RWPE1 (cell line): Measurements from ENCODE around the gene AP3D1.
"Not testable (repeated sequence)": the region's sequence is repeated elsewhere in the genome, so short reads cannot be mapped to it uniquely, and the experiment has no call there.

Source experiments
- CTCF ChIA-PET: fragments of 350-600 bp; sonication (Branson Sonifier 250); formaldehyde crosslinking; extraction: SDS; loops from one replicate; lab custom pipeline; 2021; lab: Yijun Ruan, JAX
- POLR2A ChIA-PET: fragments of 400-600 bp; formaldehyde crosslinking; extraction: SDS; loops from one replicate; lab custom pipeline; 2020; ENCODE audit warnings: antibody characterized with exemption; ENCODE audit not compliant: low non-redundant PET; lab: Yijun Ruan, JAX
- DNase-seq: peaks from one replicate; pipeline ENCODE4 v3.0.0; 2012; ENCODE audit warnings: low spot score
- H3K27ac ChIP-seq: fragments of 450-650 bp; 2 replicates; pipeline ENCODE4 v1.5.1; 2017
- CTCF ChIP-seq: fragments of 450-650 bp; conservative IDR thresholded peaks from 2 replicates; pipeline ENCODE4 v1.5.1; 2017; ENCODE audit warnings: low read depth, mild to moderate bottlenecking

The AP3D1 gene

GRCh38 chr19:2151339-2152229 is at the start of gene AP3D1:
Gene AP3D1, minus strand, starts transcription at chr19:2151566. Its CDS starts 232 bp downstream, at chr19:2151334.
- no peak for TF ChIP-seq CTCF
- CTCF ChIA-PET = interaction anchor here (0.7 kb wide), 1 partner anchor 102 kb away, joined by 5 read pairs; no protein-coding TSS in a partner anchor
- DNase-seq = peak; percentile 99
- peak within 1 kb of the TSS; percentile 82 for H3K27ac ChIP-seq
- POLR2A ChIA-PET = no interaction called here

- POLR2A ChIA-PET, DNase-seq, CTCF ChIA-PET, H3K27ac ChIP-seq: not testable (repeated sequence)
These were observed 49.4 kb upstream of the AP3D1 start for GRCh38 chr19:2200624-2201294.

GRCh38 chr19:2199861-2200623 is 48.7 kb upstream of the AP3D1 start:
- TF ChIP-seq CTCF = no peak
- POLR2A ChIA-PET = no interaction called here
- CTCF ChIA-PET = interaction anchor here (0.7 kb wide), 1 partner anchor 17 kb away, joined by 3 read pairs; no protein-coding TSS in a partner anchor
- H3K27ac ChIP-seq = peak overlapping the region; percentile 20
- DNase-seq = no peak

GRCh38 chr19:2199215-2199614 is 47.8 kb upstream of the AP3D1 start:
- ChIA-PET CTCF (interaction anchor here (0.6 to 0.7 kb wide), 3 partner anchors 17 to 116 kb away, joined by 3 to 4 read pairs (median 3); no protein-coding TSS in a partner anchor), POLR2A (no interaction called here)
- H3K27ac ChIP-seq = peak overlapping the region; percentile 22; the same call in 1 of the 2 replicates
- no peak for TF ChIP-seq CTCF
- DNase-seq = no peak

- DNase-seq = no peak
- ChIA-PET CTCF (interaction anchor here (0.6 kb wide), 1 partner anchor 117 kb away, joined by 4 read pairs; no protein-coding TSS in a partner anchor), POLR2A (no interaction called here)
- no peak for TF ChIP-seq CTCF
- peak overlapping the region; percentile 22 for H3K27ac ChIP-seq
These were observed 47.0 kb upstream of the AP3D1 start for GRCh38 chr19:2198317-2198716.

- peak overlapping the region; percentile 22 for H3K27ac ChIP-seq
- CTCF ChIA-PET = interaction anchor here (0.6 to 0.7 kb wide), 2 partner anchors 16 to 622 kb away, joined by 3 to 4 read pairs; no protein-coding TSS in a partner anchor
- POLR2A ChIA-PET = no interaction called here
- DNase-seq = no peak
- no peak for TF ChIP-seq CTCF
These were observed 45.9 kb upstream of the AP3D1 start for GRCh38 chr19:2197270-2197669.
